Muscle layer of colon (tissue), 2 donors: Measurements from ENCODE around the gene FAM193A.
"Not testable (repeated sequence)": the region's sequence is repeated elsewhere in the genome, so short reads cannot be mapped to it uniquely, and the experiment has no call there.

Experiments
- H3K27ac ChIP-seq: one replicate; pipeline ENCODE4 v1.7.0; 2013; ENCODE audit warnings: low read depth, mild to moderate bottlenecking, low read length, moderate library complexity
- H3K27me3 ChIP-seq, 2 donors: one replicate each; pipeline ENCODE4 v1.7.0; 2013; ENCODE audit warnings: low read length in 2 of 2, mild to moderate bottlenecking in 2 of 2; ENCODE audit not compliant: insufficient read depth in 2 of 2, control insufficient read depth in 1 of 2
- H3K36me3 ChIP-seq: one replicate; pipeline ENCODE4 v1.7.0; 2013; ENCODE audit warnings: mild to moderate bottlenecking, low read length; ENCODE audit not compliant: insufficient read depth
- H3K4me1 ChIP-seq: one replicate; pipeline ENCODE4 v1.7.0; 2013; ENCODE audit warnings: mild to moderate bottlenecking, low read length; ENCODE audit not compliant: insufficient read depth
- H3K4me3 ChIP-seq, 2 donors: one replicate each; pipeline ENCODE4 v1.7.0; 2013; ENCODE audit warnings: low read length in 2 of 2, low read depth in 1 of 2, mild to moderate bottlenecking in 1 of 2, moderate library complexity in 1 of 2
- H3K9ac ChIP-seq: one replicate; pipeline ENCODE4 v1.7.0; 2013; ENCODE audit warnings: low read length
- H3K9me3 ChIP-seq: one replicate; pipeline ENCODE4 v1.7.0; 2013; ENCODE audit warnings: mild to moderate bottlenecking, low read length
- donor health status: abdominal sarcoma.
- donor health status: Adenocarcinoma of cecum.

Gene FAM193A

GRCh38 chr4:2526559-2526958, 9.9 kb upstream of the FAM193A start:
- no peaks in the 10 kb centered on the region for H3K27me3 ChIP-seq
- H3K9ac ChIP-seq = no peak overlapping the region
- no peaks in the 10 kb centered on the region for H3K9me3 ChIP-seq
- no peak overlapping the region for H3K4me3 ChIP-seq
- no peaks in the 10 kb centered on the region for H3K4me1 ChIP-seq
- no peaks in the 10 kb centered on the region for H3K36me3 ChIP-seq
- no peak overlapping the region for H3K27ac ChIP-seq

DNA sequence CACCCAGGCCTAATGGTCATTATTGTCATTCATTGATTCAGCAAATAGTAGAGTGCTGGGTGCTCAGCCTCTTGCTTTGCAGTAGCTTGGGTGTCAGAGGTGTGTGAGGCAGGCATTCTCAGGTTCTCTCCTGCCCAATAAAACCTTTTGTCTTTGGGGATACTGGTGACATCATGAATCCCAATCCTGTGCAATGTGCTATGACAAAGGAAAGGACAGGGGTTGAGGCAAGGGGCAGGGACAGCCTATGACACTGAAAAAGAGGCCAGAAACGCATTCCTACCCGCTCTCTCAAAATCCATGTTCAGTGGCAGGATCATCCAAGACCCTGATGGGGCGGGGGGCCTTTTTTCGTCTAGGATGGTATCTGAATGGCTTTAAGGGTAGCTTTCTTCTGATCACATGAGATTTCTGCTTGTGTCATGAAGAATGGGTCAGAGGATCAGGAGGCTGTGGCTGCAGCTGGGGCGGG, 1.5 kb upstream of the FAM193A start:
- H3K9me3 ChIP-seq = no peaks in the 10 kb centered on the region
- H3K27ac ChIP-seq = peak overlapping the region; percentile 96
- peaks cover 22% of the 10 kb centered on the region for H3K4me1 ChIP-seq
- no peaks in the 10 kb centered on the region for H3K27me3 ChIP-seq
- no peaks in the 10 kb centered on the region for H3K36me3 ChIP-seq
- H3K9ac ChIP-seq = peak overlapping the region; percentile 45
- H3K4me3 ChIP-seq = peak overlapping the region; percentile 63 to 79

DNA sequence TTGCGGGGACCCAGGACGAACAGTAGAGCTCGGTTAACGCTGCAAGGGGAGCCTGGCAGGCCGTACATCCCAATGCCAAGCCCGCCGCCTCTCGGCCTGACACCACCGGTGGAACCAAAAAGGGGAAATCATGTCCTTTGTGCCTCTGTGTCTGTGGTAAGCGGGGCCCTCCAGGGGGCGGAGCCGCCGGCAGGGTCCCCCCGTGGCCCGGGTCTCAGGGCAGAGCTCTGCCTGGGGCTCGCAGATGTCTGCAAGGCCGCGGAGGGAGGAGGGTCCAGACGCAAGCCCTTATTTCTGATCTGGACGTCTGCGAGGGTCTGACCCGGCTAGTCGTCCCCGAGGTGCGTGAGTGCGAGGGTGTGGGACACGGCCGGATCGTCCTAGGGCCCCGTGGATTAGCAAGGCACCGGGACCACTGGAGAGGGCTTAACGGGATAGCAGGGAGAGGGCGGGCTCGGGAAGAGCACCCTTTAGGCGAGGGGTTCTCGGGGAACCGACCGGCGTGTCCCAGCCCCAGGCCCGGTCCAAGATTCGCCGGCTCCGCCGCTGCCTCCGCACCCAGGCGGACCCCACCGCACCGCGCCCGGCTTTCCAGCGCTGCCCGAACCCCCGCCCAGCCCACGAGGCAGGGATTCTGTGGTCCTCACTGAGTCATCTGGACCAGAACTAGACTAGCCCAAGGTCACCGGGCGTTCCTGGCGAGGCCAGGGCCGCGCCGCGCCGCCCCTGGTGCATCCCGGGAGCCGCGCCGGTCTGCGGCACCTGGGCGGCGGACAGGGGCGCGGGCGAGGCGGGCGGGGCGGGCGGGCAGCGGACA, 863 bp upstream of the FAM193A start:
- Histone ChIP-seq H3K9me3 (no peaks in the 10 kb centered on the region), H3K27me3 (no peaks in the 10 kb centered on the region), H3K4me3 (peak overlapping the region; percentile 63 to 79), H3K9ac (peak overlapping the region; percentile 45), H3K27ac (peak overlapping the region; percentile 96), H3K4me1 (peaks cover 22% of the 10 kb centered on the region), H3K36me3 (no peaks in the 10 kb centered on the region)

DNA sequence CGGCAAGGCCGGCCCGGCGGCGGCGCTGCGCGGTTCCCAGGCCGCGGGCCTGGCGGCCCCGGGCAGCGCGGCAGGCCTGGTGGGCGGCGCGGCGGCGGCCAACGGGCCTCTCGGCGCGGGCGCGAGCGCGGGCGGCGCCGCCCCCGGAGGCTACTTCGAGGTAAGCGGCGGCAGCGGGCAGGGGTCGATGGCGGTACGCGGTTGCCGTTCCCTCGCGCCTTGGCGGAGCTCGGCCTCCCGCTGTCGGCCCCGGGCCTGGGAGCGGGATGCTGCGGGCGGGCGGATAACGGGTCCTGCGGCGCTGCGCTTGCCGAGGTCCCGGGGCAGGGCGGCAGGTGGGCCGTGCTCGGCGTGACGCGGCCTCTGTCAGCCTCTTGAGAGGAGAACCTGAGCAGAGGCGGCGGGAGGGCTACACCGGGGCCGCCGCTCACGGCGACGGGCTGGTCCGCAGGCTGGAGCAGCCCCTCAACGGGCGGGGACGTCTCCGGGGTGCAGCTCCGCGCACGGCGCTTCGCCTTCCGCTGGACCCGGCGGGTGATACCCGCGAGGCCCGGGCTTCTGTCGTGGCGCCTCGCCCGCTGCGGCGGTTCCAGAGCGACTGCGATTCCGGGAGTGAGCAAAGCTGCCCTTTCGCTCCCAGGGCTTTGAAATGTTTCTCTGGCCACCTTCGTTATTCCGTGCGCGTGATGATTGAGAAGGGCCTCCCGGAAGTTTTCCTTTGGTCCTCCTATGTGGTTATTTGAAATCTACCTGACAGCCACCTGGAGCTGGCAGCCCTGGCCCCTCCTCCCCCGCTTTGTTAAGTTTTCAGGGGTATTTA, 774 bp downstream of the FAM193A start:
- Histone ChIP-seq H3K4me1 (peaks cover 22% of the 10 kb centered on the region), H3K9ac (peak overlapping the region; percentile 46), H3K27ac (peak overlapping the region; percentile 87), H3K36me3 (no peaks in the 10 kb centered on the region), H3K4me3 (peak overlapping the region; percentile 68 to 84), H3K9me3 (no peaks in the 10 kb centered on the region), H3K27me3 (no peaks in the 10 kb centered on the region)

DNA sequence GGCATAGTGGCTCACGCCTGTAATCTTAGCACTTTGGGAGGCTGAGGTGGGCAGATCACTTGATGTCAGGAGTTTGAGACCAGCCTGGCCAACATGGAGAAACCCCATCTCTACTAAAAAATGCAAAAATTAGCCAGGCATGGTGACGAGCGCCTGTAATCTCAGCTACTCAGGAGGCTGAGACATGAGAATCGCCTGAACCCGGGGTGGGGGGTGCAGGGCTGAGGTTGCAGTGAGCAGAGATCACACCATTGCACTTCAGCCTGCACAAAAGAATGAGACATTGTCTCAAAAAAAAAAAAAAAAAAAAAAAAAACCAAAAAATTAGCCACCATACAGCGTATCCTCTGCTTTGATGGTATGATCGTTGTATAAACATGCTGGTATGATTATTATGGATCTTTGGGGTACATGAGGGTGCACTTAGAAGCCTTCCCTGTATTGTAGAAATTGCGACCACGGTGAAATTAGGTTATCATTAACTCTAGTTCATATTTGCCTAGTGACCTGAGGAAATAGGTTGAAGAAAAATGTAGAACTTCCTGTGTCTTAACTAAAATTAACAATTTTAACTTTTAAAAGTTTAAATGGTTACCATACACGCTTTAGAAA, 7.2 kb downstream of the FAM193A start:
- not testable (repeated sequence) for H3K9ac ChIP-seq, H3K36me3 ChIP-seq, H3K4me1 ChIP-seq, H3K9me3 ChIP-seq, H3K27me3 ChIP-seq, H3K4me3 ChIP-seq, H3K27ac ChIP-seq

GRCh38 chr4:2545321-2546013, 9.0 kb downstream of the FAM193A start:
- Histone ChIP-seq H3K4me1 (no peaks in the 10 kb centered on the region), H3K9ac (no peak overlapping the region)

DNA sequence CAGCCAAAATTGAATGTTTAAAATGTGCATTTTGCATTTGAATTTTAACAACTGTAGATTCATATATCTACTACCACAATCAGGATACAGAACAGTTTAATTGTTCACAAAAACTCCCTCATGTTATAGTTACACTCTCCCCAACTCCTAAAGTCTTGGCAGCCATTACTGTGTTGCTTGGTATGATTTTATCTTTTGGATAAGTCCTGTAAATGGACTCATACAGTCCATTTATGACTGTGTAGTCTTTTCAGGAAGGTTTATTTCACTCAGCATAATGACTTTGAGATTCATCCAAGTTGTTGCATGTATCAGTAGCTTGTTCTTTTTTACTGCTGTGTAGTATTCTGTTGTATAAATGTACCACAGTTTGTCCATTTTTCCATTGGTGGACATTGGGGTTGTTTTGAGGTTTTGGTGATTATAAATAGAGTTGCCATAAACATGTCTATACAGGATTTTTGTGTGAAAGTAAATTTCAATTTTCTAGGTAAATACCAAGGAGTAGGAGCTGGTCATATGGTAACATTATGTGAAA, 9.9 kb downstream of the FAM193A start:
- Histone ChIP-seq H3K9ac (no peak overlapping the region), H3K27me3 (no peaks in the 10 kb centered on the region), H3K27ac (no peak overlapping the region), H3K36me3 (no peaks in the 10 kb centered on the region), H3K9me3 (no peaks in the 10 kb centered on the region), H3K4me3 (no peak overlapping the region), H3K4me1 (no peaks in the 10 kb centered on the region)

More at GRCh38 chr4:2545321-2546013, 9.0 kb downstream of the FAM193A start:
- Histone ChIP-seq H3K4me3 (no peak overlapping the region), H3K27ac (no peak overlapping the region), H3K27me3 (no peaks in the 10 kb centered on the region), H3K9me3 (no peaks in the 10 kb centered on the region), H3K36me3 (no peaks in the 10 kb centered on the region)

GRCh38 chr4:2546961-2547691, 10.7 kb downstream of the FAM193A start:
- H3K27me3 ChIP-seq, H3K9ac ChIP-seq, H3K4me1 ChIP-seq, H3K36me3 ChIP-seq, H3K4me3 ChIP-seq, H3K9me3 ChIP-seq, H3K27ac ChIP-seq: not testable (repeated sequence)

DNA sequence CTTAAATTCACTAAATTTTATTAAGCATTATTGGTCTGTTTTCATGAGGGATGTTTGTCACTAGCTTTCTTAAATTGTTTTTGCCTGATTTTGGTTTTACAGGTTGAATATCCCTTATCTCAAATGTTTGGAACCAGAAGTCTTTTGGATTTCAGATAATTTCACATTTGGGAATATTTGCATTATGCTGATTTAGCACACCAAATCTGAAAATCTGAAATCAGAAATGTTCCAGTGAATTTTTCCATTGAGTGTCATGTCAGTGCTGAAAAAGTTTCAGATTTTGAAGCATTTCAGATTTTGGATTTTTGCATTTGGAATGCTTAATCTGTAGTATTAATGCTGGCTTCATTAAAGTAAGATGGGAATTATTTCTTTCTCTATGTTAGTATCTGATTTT, 14.7 kb downstream of the FAM193A start:
- no peaks in the 10 kb centered on the region for H3K27me3 ChIP-seq
- no peaks in the 10 kb centered on the region for H3K4me1 ChIP-seq
- H3K9me3 ChIP-seq = no peaks in the 10 kb centered on the region

DNA sequence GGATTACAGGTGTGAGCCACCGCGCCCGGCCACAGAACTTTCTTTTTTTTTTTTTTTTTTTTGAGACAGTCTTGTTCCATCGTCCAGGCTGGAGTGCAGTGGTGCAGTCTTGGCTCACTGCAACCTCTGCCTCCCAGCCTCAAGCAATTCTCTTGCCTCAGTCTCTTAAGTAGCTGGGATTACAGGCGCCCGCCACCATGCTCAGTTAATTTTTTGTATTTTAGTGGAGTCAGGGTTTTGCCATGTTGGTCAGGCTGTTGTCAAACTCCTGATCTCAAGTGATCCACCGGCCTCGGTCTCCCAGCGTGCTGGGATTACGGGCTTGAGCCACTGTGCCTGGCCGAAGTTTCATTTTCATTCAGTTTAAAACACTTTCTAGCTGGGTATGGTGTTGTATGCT, 16.4 kb downstream of the FAM193A start:
- H3K9me3 ChIP-seq = no peaks in the 10 kb centered on the region
- no peak overlapping the region for H3K27ac ChIP-seq
- H3K4me1 ChIP-seq = no peaks in the 10 kb centered on the region
- no peaks in the 10 kb centered on the region for H3K36me3 ChIP-seq
- H3K27me3 ChIP-seq = no peaks in the 10 kb centered on the region
- H3K4me3 ChIP-seq = no peak overlapping the region
- H3K9ac ChIP-seq = no peak overlapping the region

More for the DNA sequence above, 14.7 kb downstream of the FAM193A start:
- Histone ChIP-seq H3K36me3 (no peaks in the 10 kb centered on the region), H3K4me3 (no peak overlapping the region), H3K9ac (no peak overlapping the region), H3K27ac (no peak overlapping the region)
